OCI-LY7 (cell line): Measurements from ENCODE around the gene CCDC186. TPM values are rescaled to one million over a fixed set of nuclear protein-coding genes. Genes with fewer than 3 reads are reported as not detected.

Experiments used
- BruUV-seq: library from RNA; stranded (reverse); fragments of 400-500 nt; replicated peaks from 2 replicates; lab custom pipeline; 2021; lab: Mats Ljungman, UMichigan
- CTCF ChIA-PET: fragments of 300-600 bp; sonication (Branson Sonifier 250); formaldehyde crosslinking; loops from one replicate; lab custom pipeline; 2022; ENCODE audit warnings: antibody characterized with exemption; ENCODE audit not compliant: unreplicated experiment; lab: Charles Lee
- POLR2A ChIA-PET: fragments of 300-600 bp; sonication (Branson Sonifier 250); formaldehyde crosslinking; loops from one replicate; lab custom pipeline; 2022; ENCODE audit warnings: antibody characterized with exemption; lab: Charles Lee
- DNase-seq: peaks from one replicate; pipeline ENCODE4 v3.0.0-alpha.2; 2015; ENCODE audit warnings: low spot score
- H2AFZ ChIP-seq: fragments of 200-600 bp; sonication (generic), shearing (Covaris generic); 2 replicates; pipeline ENCODE4 v1.6.1; 2014; ENCODE audit warnings: mild to moderate bottlenecking, antibody characterized with exemption, low read length, moderate library complexity
- H3K27ac ChIP-seq: fragments of 200-600 bp; sonication (generic); 2 replicates; pipeline ENCODE4 v1.5.1; 2014; ENCODE audit warnings: mixed run types, low read depth, mild to moderate bottlenecking, moderate library complexity, low read length, inconsistent platforms; ENCODE audit not compliant: poor library complexity, severe bottlenecking
- H3K36me3 ChIP-seq: fragments of 200-600 bp; sonication (generic); 2 replicates; pipeline ENCODE4 v1.6.1; 2014; ENCODE audit warnings: mild to moderate bottlenecking, antibody characterized with exemption, low read length, moderate library complexity, mixed read lengths; ENCODE audit not compliant: insufficient read depth
- H3K4me1 ChIP-seq: fragments of 200-600 bp; sonication (generic); 2 replicates; pipeline ENCODE4 v1.5.1; 2014; ENCODE audit warnings: mild to moderate bottlenecking, low read length; ENCODE audit not compliant: insufficient read depth, poor library complexity, severe bottlenecking
- H3K4me2 ChIP-seq: fragments of 200-600 bp; sonication (generic); 2 replicates; pipeline ENCODE4 v1.6.1; 2014; ENCODE audit warnings: mild to moderate bottlenecking, low read length
- H3K4me3 ChIP-seq: fragments of 200-600 bp; sonication (generic); 2 replicates; pipeline ENCODE4 v1.5.1; 2014; ENCODE audit warnings: mild to moderate bottlenecking, low read depth, low read length; ENCODE audit not compliant: poor library complexity, severe bottlenecking
- H3K79me2 ChIP-seq: fragments of 200-600 bp; sonication (generic); 2 replicates; pipeline ENCODE4 v1.6.1; 2016; ENCODE audit warnings: low read depth, mild to moderate bottlenecking, low read length, moderate library complexity, mixed read lengths; ENCODE audit not compliant: insufficient read depth
- H3K9me2 ChIP-seq: fragments of 200-600 bp; sonication (generic); 2 replicates; pipeline ENCODE4 v1.6.1; 2016; ENCODE audit warnings: mild to moderate bottlenecking, low read length, mixed read lengths; ENCODE audit not compliant: insufficient read depth
- H3K9me3 ChIP-seq: fragments of 200-600 bp; sonication (generic); 2 replicates; pipeline ENCODE4 v1.6.1; 2014; ENCODE audit warnings: mild to moderate bottlenecking, mixed run types, low read length, mixed read lengths
- H4K20me1 ChIP-seq: fragments of 200-600 bp; sonication (generic); 2 replicates; pipeline ENCODE4 v1.6.1; 2014; ENCODE audit warnings: mild to moderate bottlenecking, antibody characterized with exemption, low read length, moderate library complexity, mixed read lengths; ENCODE audit not compliant: insufficient read depth
- EZH2phosphoT487 ChIP-seq: fragments of 200-600 bp; sonication (generic); IDR thresholded peaks from 2 replicates; pipeline ENCODE4 v1.6.1; 2018; ENCODE audit warnings: low read depth, borderline replicate concordance, mild to moderate bottlenecking, mixed run types, antibody characterized with exemption, low read length, moderate library complexity, mixed read lengths
- intact Hi-C: fragments of 100-400 bp; cut with micrococcal nuclease; formaldehyde crosslinking; loops from one replicate; pipeline ENCODE4 v1.10.0; 2022; ENCODE audit not compliant: unreplicated experiment
- total RNA-seq, 2 experiments: library from RNA; depleted of rRNA in 1 of 2; stranded (reverse); fragments of >200 nt in 1 of 2; shearing (Covaris generic) in 1 of 2; gene quantifications; 2 replicates each; pipeline ENCODE4 v1.2.3, GENCODE V29; 2014 to 2022
- TF ChIP-seq, protein P1 (sequence below): fragments of 200-600 bp; sonication (generic); conservative IDR thresholded peaks from 2 replicates; pipeline ENCODE4 v1.5.1; 2014; ENCODE audit warnings: mild to moderate bottlenecking, antibody characterized with exemption, low read length, moderate library complexity, mixed read lengths

The CCDC186 gene
- total RNA-seq, 2 experiments from 2014 or later: 5.3 to 13.1 TPM

DNA sequence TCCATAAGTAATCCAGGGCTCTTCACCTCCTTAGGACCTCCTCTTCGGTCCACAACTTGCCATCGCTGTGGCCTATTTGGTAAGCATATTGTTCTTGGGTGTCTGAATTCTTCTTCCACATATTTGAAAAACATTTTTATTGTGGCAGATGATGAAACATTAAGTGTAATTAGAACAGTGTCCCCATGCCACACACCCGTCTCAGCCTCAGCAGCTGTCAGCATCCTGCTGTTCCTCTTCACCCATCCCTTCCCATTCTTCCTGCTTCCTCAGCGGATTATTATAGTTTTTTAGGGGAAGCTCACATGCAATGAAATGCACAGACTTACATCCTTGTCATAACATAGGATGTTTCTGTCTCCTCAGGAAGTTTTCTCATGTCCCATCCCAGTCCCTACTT is 25.2 kb upstream of the CCDC186 start:
- POLR2A ChIA-PET: interaction anchor here (1.2 to 1.5 kb wide), 2 partner anchors 12 to 23 kb away, joined by 3 to 5 read pairs; no protein-coding TSS in a partner anchor
- intact Hi-C loops: no loop called here
- no TSS peak for BruUV-seq

GRCh38 chr10:114195079-114195478 is 21.1 kb upstream of the CCDC186 start:
- no peak overlapping the region for H2AFZ ChIP-seq
- H3K4me3 ChIP-seq: no peak overlapping the region
- H3K36me3 ChIP-seq: no peaks in the 10 kb centered on the region
- H3K79me2 ChIP-seq: no peaks in the 10 kb centered on the region
- TF ChIP-seq, protein P1, sequence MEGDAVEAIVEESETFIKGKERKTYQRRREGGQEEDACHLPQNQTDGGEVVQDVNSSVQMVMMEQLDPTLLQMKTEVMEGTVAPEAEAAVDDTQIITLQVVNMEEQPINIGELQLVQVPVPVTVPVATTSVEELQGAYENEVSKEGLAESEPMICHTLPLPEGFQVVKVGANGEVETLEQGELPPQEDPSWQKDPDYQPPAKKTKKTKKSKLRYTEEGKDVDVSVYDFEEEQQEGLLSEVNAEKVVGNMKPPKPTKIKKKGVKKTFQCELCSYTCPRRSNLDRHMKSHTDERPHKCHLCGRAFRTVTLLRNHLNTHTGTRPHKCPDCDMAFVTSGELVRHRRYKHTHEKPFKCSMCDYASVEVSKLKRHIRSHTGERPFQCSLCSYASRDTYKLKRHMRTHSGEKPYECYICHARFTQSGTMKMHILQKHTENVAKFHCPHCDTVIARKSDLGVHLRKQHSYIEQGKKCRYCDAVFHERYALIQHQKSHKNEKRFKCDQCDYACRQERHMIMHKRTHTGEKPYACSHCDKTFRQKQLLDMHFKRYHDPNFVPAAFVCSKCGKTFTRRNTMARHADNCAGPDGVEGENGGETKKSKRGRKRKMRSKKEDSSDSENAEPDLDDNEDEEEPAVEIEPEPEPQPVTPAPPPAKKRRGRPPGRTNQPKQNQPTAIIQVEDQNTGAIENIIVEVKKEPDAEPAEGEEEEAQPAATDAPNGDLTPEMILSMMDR: no peak
- TF ChIP-seq EZH2phosphoT487: no peak
- intact Hi-C loops: no loop called here
- no peaks in the 10 kb centered on the region for H4K20me1 ChIP-seq
- no peaks in the 10 kb centered on the region for H3K4me1 ChIP-seq
- no TSS peak for BruUV-seq
- H3K9me2 ChIP-seq: no peaks in the 10 kb centered on the region
- H3K9me3 ChIP-seq: no peaks in the 10 kb centered on the region
- DNase-seq: no peak
- H3K27ac ChIP-seq: no peak overlapping the region
- no peak overlapping the region for H3K4me2 ChIP-seq
- POLR2A ChIA-PET: no interaction called here
- CTCF ChIA-PET: no interaction called here

More for the DNA sequence above, 25.2 kb upstream of the CCDC186 start:
- no peaks in the 10 kb centered on the region for H3K36me3 ChIP-seq
- CTCF ChIA-PET: no interaction called here
- TF ChIP-seq EZH2phosphoT487: no peak
- TF ChIP-seq, protein P1: no peak
- H3K27ac ChIP-seq: no peak overlapping the region
- H3K4me2 ChIP-seq: no peak overlapping the region
- H3K9me3 ChIP-seq: no peaks in the 10 kb centered on the region
- H4K20me1 ChIP-seq: no peaks in the 10 kb centered on the region
- no peak overlapping the region for H2AFZ ChIP-seq
- H3K79me2 ChIP-seq: no peaks in the 10 kb centered on the region
- no peaks in the 10 kb centered on the region for H3K4me1 ChIP-seq
- H3K4me3 ChIP-seq: no peak overlapping the region
- DNase-seq: no peak
- no peaks in the 10 kb centered on the region for H3K9me2 ChIP-seq

DNA sequence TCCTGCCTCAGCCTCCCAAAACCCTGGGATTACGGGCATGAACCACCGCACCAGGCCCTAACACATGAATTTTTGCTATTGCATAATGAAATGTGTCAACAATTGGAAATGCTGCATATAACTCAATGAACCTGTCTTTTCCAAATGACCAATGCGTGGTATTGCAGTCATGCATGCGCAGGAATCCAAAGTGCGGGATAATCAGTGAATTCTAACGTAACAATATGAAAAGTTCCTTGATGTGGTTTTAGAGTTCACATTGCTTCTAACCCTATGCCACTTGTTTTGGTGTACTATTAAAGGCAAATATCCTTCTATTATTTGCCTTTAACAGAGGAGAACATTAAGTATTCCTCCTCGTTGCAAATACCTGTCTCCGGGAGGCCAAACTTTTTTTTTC is 15.7 kb upstream of the CCDC186 start:
- H3K4me2 ChIP-seq: no peak overlapping the region
- H3K9me2 ChIP-seq: no peaks in the 10 kb centered on the region
- no peaks in the 10 kb centered on the region for H3K79me2 ChIP-seq
- DNase-seq: no peak
- BruUV-seq: no TSS peak
- ChIA-PET CTCF (no interaction called here), POLR2A (interaction anchor here (1.4 kb wide), 1 partner anchor 13 kb away, joined by 4 read pairs; no protein-coding TSS in a partner anchor)
- no peak overlapping the region for H2AFZ ChIP-seq
- intact Hi-C loops: no loop called here
- H3K4me1 ChIP-seq: peaks cover 8% of the 10 kb centered on the region
- no peaks in the 10 kb centered on the region for H3K36me3 ChIP-seq
- no peaks in the 10 kb centered on the region for H3K9me3 ChIP-seq
- no peaks in the 10 kb centered on the region for H4K20me1 ChIP-seq
- no peak for TF ChIP-seq EZH2phosphoT487
- TF ChIP-seq, protein P1: no peak
- no peak overlapping the region for H3K4me3 ChIP-seq
- H3K27ac ChIP-seq: no peak overlapping the region
